Cerebellar cortex (tissue), 1 donor: ENCODE measurements around the gene CPNE8.
A peak's percentile ranks its signal among the peaks of the same experiment; 100 is the strongest.

Source experiments
- DNase-seq: peaks from one replicate; pipeline ENCODE4 v3.0.0-alpha.2; 2015; ENCODE audit warnings: low spot score

The CPNE8 gene

GRCh38 chr12:38905480-38906351, at the start of gene CPNE8:
TSS of gene CPNE8 (minus strand) at chr12:38905591. CDS start at chr12:38905534, 57 bp downstream.
- peak; percentile 36 for DNase-seq

- DNase-seq, result no peak
These were observed 49.0 kb upstream of the CPNE8 start for GRCh38 chr12:38954238-38954873.

- DNase-seq, result no peak
These were observed 44.0 kb upstream of the CPNE8 start for GRCh38 chr12:38949363-38949762.

GRCh38 chr12:38934686-38935085, 29.3 kb upstream of the CPNE8 start:
- no peak for DNase-seq

GRCh38 chr12:38934078-38934584, 28.7 kb upstream of the CPNE8 start:
- DNase-seq, result no peak

GRCh38 chr12:38932320-38932719, 26.9 kb upstream of the CPNE8 start:
- DNase-seq, result no peak

- no peak for DNase-seq
These were observed 26.1 kb upstream of the CPNE8 start for GRCh38 chr12:38931461-38931860.

- no peak for DNase-seq
These were observed 25.6 kb upstream of the CPNE8 start for GRCh38 chr12:38930990-38931389.

- no peak for DNase-seq
These were observed 21.1 kb upstream of the CPNE8 start for GRCh38 chr12:38926501-38926900.

GRCh38 chr12:38921025-38921677, 15.8 kb upstream of the CPNE8 start:
- peak; percentile 31 for DNase-seq

GRCh38 chr12:38919191-38919590, 13.8 kb upstream of the CPNE8 start:
- no peak for DNase-seq

- DNase-seq, result no peak
These were observed 10.2 kb upstream of the CPNE8 start for GRCh38 chr12:38915429-38916182.

- no peak for DNase-seq
These were observed 6.7 kb upstream of the CPNE8 start for GRCh38 chr12:38912116-38912515.

GRCh38 chr12:38911611-38912010, 6.2 kb upstream of the CPNE8 start:
- DNase-seq, result no peak

- DNase-seq, result no peak
These were observed 2.0 kb upstream of the CPNE8 start for GRCh38 chr12:38907201-38907923.

- peak; percentile 55 for DNase-seq
These were observed 1.2 kb upstream of the CPNE8 start for GRCh38 chr12:38906482-38907200.

GRCh38 chr12:38904537-38905479, 583 bp downstream of the CPNE8 start:
- peak; percentile 65 for DNase-seq

GRCh38 chr12:38903596-38903995, 1.8 kb downstream of the CPNE8 start:
- no peak for DNase-seq

- peak; percentile 12 for DNase-seq
These were observed 7.2 kb downstream of the CPNE8 start for GRCh38 chr12:38898001-38898684.
